A549 treated with AZD9567 at 1 μM for 4 hours (cell line): Measurements from ENCODE around the gene ACTRT2. TPM values are rescaled to one million over a fixed set of nuclear protein-coding genes. Genes with fewer than 3 reads are reported as not detected.

ENCODE experiments used
- total RNA-seq: library from RNA; stranded (reverse); fragments of 200-300 nt; extraction: Qiagen RNA extraction; gene quantifications from 5 replicates; pipeline ENCODE4 v1.2.3, GENCODE V29; 2022; ENCODE audit not compliant: insufficient read depth

Gene ACTRT2
- total RNA-seq = not detected in 5 replicates

GRCh38 chr1:3021233-3021671 is at the start of gene ACTRT2:
Gene ACTRT2 (plus strand): TSS chr1:3021467. CDS start chr1:3021687, 220 bp downstream.

GRCh38 chr1:3068564-3069431 is 47.5 kb downstream of the ACTRT2 start, which contains the start of gene PRDM16:
Gene PRDM16 (plus strand): TSS chr1:3069203. CDS start chr1:3069260, 57 bp downstream.

Other genes starting within 250 kb of the ACTRT2 start
- 0.03 to 0.05 TPM (median 0.04 TPM) in 4 of 5 replicates, not detected in the other for gene TTC34, start 219.8 kb upstream of the ACTRT2 start, total RNA-seq
- gene PRDM16, start 47.7 kb downstream of the ACTRT2 start, total RNA-seq = 0.12 to 0.23 TPM (median 0.17 TPM) in 4 of 5 replicates, not detected in the other